Spleen (tissue), 7 donors: Measurements from ENCODE around the gene MAP2K5.

Experiments used
- POLR2A ChIP-seq, 3 donors: fragments of 450-650 bp; IDR thresholded peaks; one replicate each; pipeline ENCODE4 v1.5.1; 2017; ENCODE audit warnings: antibody characterized with exemption in 3 of 3, mild to moderate bottlenecking in 1 of 3
- TF ChIP-seq, protein P1 (sequence below), 11 experiments: fragments of 200-600 bp in 7 of 11; fragments of 450-650 bp in 4 of 11; sonication (generic) in 4 of 11; IDR thresholded peaks in 8 of 11; conservative IDR thresholded peaks in 3 of 11; 1 replicate in 7 of 11; 2 replicates in 4 of 11; pipeline versions ENCODE4 v1.4.0 to v1.8.0; 2016 to 2021; ENCODE audit warnings: antibody characterized with exemption in 11 of 11, inconsistent platforms in 4 of 11, mild to moderate bottlenecking in 1 of 11
- donor health status: DM: no; HTN: no; CAD: no; lungs with moderate emphysema.
- donor health status: DM: no; HTN: no; CAD: no.
- donor health status: DM: no; HTN: no; CAD: no.

DNA sequence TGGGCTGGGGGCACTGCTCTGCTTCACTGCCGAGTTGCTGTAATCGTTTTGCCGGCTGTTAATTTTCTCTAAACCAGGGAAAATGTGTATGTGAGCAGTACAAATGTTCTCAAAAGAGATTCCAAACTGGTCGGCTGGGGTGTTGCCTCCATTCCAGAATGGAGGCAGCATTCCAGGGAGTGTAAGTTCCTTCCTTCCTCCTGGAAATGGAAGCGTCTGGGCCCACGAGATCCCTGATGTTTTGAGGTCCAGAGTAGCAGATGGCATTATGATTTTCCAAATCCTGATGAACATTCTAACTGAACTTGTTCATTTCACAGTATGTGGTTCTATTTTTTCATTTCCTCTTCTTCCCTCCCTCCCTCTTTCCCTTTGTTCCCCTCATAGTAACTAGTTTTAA lies 218.4 kb downstream of the MAP2K5 start:
- TF ChIP-seq, protein P1, sequence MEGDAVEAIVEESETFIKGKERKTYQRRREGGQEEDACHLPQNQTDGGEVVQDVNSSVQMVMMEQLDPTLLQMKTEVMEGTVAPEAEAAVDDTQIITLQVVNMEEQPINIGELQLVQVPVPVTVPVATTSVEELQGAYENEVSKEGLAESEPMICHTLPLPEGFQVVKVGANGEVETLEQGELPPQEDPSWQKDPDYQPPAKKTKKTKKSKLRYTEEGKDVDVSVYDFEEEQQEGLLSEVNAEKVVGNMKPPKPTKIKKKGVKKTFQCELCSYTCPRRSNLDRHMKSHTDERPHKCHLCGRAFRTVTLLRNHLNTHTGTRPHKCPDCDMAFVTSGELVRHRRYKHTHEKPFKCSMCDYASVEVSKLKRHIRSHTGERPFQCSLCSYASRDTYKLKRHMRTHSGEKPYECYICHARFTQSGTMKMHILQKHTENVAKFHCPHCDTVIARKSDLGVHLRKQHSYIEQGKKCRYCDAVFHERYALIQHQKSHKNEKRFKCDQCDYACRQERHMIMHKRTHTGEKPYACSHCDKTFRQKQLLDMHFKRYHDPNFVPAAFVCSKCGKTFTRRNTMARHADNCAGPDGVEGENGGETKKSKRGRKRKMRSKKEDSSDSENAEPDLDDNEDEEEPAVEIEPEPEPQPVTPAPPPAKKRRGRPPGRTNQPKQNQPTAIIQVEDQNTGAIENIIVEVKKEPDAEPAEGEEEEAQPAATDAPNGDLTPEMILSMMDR (IDR thresholded peaks at IDR 0.05 in 8 of 11, conservative IDR thresholded peaks at IDR 0.05 in 3 of 11), result no peak
- TF ChIP-seq POLR2A (IDR thresholded peaks at IDR 0.05), result no peak
